Measurements from ENCODE around the gene SCYGR6. TPM values are rescaled to one million over a fixed set of nuclear protein-coding genes. Genes with fewer than 3 reads are reported as not detected.

The SCYGR6 gene
- total RNA-seq, 4 donors from 2014 or later: not detected

- Histone ChIP-seq H3K4me3 (no peak overlapping the region), H3K27me3 (no peaks in the 10 kb centered on the region), H3K9me3 (no peaks in the 10 kb centered on the region), H3K4me1 (no peaks in the 10 kb centered on the region), H3K36me3 (no peaks in the 10 kb centered on the region), H3K27ac (no peak overlapping the region)
- WGBS, 2 donors: 45 to 48% methylated on average over 2 of the region's 2 CpGs
- no peak for TF ChIP-seq POLR2A (IDR thresholded peaks at IDR 0.05)
- no peak for TF ChIP-seq CTCF (IDR thresholded peaks at IDR 0.05)
- intact Hi-C loops (cut with DNase I): no loop called here
- no peak for DNase-seq
These were observed 27.4 kb downstream of the SCYGR6 start for GRCh38 chr2:227696990-227697679.

GRCh38 chr2:227687189-227687588 is 37.4 kb downstream of the SCYGR6 start:
- WGBS, 2 donors: 79 to 82% methylated on average over 3 of the region's 3 CpGs
- Histone ChIP-seq H3K27me3 (no peaks in the 10 kb centered on the region), H3K9me3 (no peaks in the 10 kb centered on the region), H3K4me3 (no peak overlapping the region), H3K27ac (no peak overlapping the region), H3K36me3 (no peaks in the 10 kb centered on the region), H3K4me1 (no peaks in the 10 kb centered on the region)
- intact Hi-C loops (cut with DNase I): no loop called here
- DNase-seq: no peak
- TF ChIP-seq CTCF (IDR thresholded peaks at IDR 0.05): no peak
- no peak for TF ChIP-seq POLR2A (IDR thresholded peaks at IDR 0.05)

- WGBS, 2 donors: 55 to 59% methylated on average over 3 to 5 of the region's 5 CpGs
- Histone ChIP-seq H3K27me3 (no peaks in the 10 kb centered on the region), H3K27ac (no peak overlapping the region), H3K4me3 (no peak overlapping the region), H3K36me3 (no peaks in the 10 kb centered on the region), H3K4me1 (no peaks in the 10 kb centered on the region), H3K9me3 (no peaks in the 10 kb centered on the region)
- no peak for TF ChIP-seq POLR2A (IDR thresholded peaks at IDR 0.05)
- no peak for TF ChIP-seq CTCF (IDR thresholded peaks at IDR 0.05)
- no peak for DNase-seq
- intact Hi-C loops (cut with DNase I): no loop called here
These were observed 40.3 kb downstream of the SCYGR6 start for GRCh38 chr2:227684258-227684657.

- H3K4me1 ChIP-seq: no peaks in the 10 kb centered on the region
- no peaks in the 10 kb centered on the region for H3K9me3 ChIP-seq
- TF ChIP-seq CTCF (IDR thresholded peaks at IDR 0.05) (no peak), POLR2A (IDR thresholded peaks at IDR 0.05) (no peak)
- H3K27ac ChIP-seq: no peak overlapping the region
- H3K27me3 ChIP-seq: no peaks in the 10 kb centered on the region
- intact Hi-C loops (cut with DNase I): no loop called here
- 76 to 87% methylated on average over 3 of the region's 3 CpGs for WGBS, 2 donors
- H3K36me3 ChIP-seq: no peaks in the 10 kb centered on the region
- H3K4me3 ChIP-seq: no peak overlapping the region
- DNase-seq: no peak
These were observed 46.6 kb downstream of the SCYGR6 start for GRCh38 chr2:227677928-227678327.

GRCh38 chr2:227674485-227674884 is 50.1 kb downstream of the SCYGR6 start:
- TF ChIP-seq CTCF (IDR thresholded peaks at IDR 0.05): no peak
- no peak for TF ChIP-seq POLR2A (IDR thresholded peaks at IDR 0.05)
- DNase-seq: no peak
- no peak overlapping the region for H3K27ac ChIP-seq
- H3K27me3 ChIP-seq: no peaks in the 10 kb centered on the region
- 59 to 68% methylated on average over 5 of the region's 5 CpGs for WGBS, 2 donors
- no peaks in the 10 kb centered on the region for H3K9me3 ChIP-seq
- H3K4me1 ChIP-seq: no peaks in the 10 kb centered on the region
- intact Hi-C loops (cut with DNase I): no loop called here
- no peak overlapping the region for H3K4me3 ChIP-seq
- no peaks in the 10 kb centered on the region for H3K36me3 ChIP-seq

Small RNA genes within 50 kb of the gene (small RNA-seq; reads per million reads assigned to genes)
- 0 reads per million in 4 donors for gene RNA5SP121

Other genes starting within 250 kb of the SCYGR6 start
- gene SCYGR2, start 125.9 kb downstream of the SCYGR6 start, total RNA-seq: not detected
- not detected for gene SCYGR3, start 109.9 kb downstream of the SCYGR6 start, total RNA-seq
- not detected for gene SCYGR4, start 107.3 kb downstream of the SCYGR6 start, total RNA-seq
- gene SCYGR5, start 58.0 kb downstream of the SCYGR6 start, total RNA-seq: not detected
- 1 to 10 TPM in 1 of 4 donors, under 1 TPM in 3; 0.42 to 1.1 (median 0.56) TPM for gene SLC19A3, start 6.7 kb downstream of the SCYGR6 start, total RNA-seq
- gene SCYGR7, start 3.6 kb upstream of the SCYGR6 start, total RNA-seq: not detected
- not detected for gene SCYGR8, start 21.1 kb upstream of the SCYGR6 start, total RNA-seq
- 10 to 100 TPM in 2 of 4 donors, 1 to 10 TPM in 2; 1.9 to 57.2 (median 8.5) TPM for gene CCL20, start 89.1 kb upstream of the SCYGR6 start, total RNA-seq
- 1 to 10 TPM in 1 of 4 donors, not detected in 3; 1.4 TPM for gene DAW1, start 146.9 kb upstream of the SCYGR6 start, total RNA-seq

All from esophagus squamous epithelium (tissue), 5 donors.